Stomach (tissue), 9 donors: ENCODE data around the gene PALD1. TPM values are rescaled to one million over a fixed set of nuclear protein-coding genes. Genes with fewer than 3 reads are reported as not detected.

Experiments used
- DNase-seq, 2 donors: peaks; one replicate each; pipeline versions ENCODE4 v3.0.0 to v3.0.0-alpha.2; 2013 to 2019
- H3K27ac ChIP-seq, 5 donors: fragments of 200-600 bp in 4 of 5; sonication (generic) in 4 of 5; one replicate each; pipeline ENCODE4 v1.5.1; 2013 to 2019; ENCODE audit warnings: mild to moderate bottlenecking in 1 of 5, moderate library complexity in 1 of 5
- H3K27me3 ChIP-seq, 3 donors: fragments of 200-600 bp; sonication (generic); one replicate each; pipeline ENCODE4 v1.5.1; 2017 to 2019; ENCODE audit warnings: mixed run types in 1 of 3
- H3K36me3 ChIP-seq, 4 donors: fragments of 200-600 bp; sonication (generic); 1 replicate in 3 of 4; 2 replicates in 1 of 4; pipeline ENCODE4 v1.5.1; 2016 to 2019
- H3K4me1 ChIP-seq, 4 donors: fragments of 200-600 bp; sonication (generic); one replicate each; pipeline ENCODE4 v1.5.1; 2016 to 2019
- H3K4me3 ChIP-seq, 4 donors: fragments of 200-600 bp; sonication (generic) in 3 of 4; one replicate each; pipeline ENCODE4 v1.5.1; 2016 to 2019; ENCODE audit warnings: mild to moderate bottlenecking in 1 of 4
- H3K9me3 ChIP-seq, 4 donors: fragments of 200-600 bp; sonication (generic); one replicate each; pipeline ENCODE4 v1.5.1; 2016 to 2019
- CTCF ChIP-seq, 7 experiments: fragments of 450-650 bp in 4 of 7; fragments of 200-600 bp in 3 of 7; sonication (generic) in 3 of 7; IDR thresholded peaks; one replicate each; pipeline ENCODE4 v1.5.1; 2016 to 2019; ENCODE audit warnings: antibody characterized with exemption in 7 of 7, control low read depth in 2 of 7, mild to moderate bottlenecking in 1 of 7
- EP300 ChIP-seq: sonication (generic); formaldehyde crosslinking; IDR thresholded peaks from one replicate; pipeline ENCODE4 v1.6.1; 2017; ENCODE audit warnings: antibody characterized with exemption
- POLR2A ChIP-seq, 4 donors: fragments of 450-650 bp; IDR thresholded peaks; one replicate each; pipeline ENCODE4 v1.6.1; 2016; ENCODE audit warnings: antibody characterized with exemption in 4 of 4, control low read depth in 2 of 4, mild to moderate bottlenecking in 1 of 4, moderate library complexity in 1 of 4
- POLR2AphosphoS5 ChIP-seq, 3 donors: sonication (generic); formaldehyde crosslinking; IDR thresholded peaks; one replicate each; pipeline ENCODE4 v1.6.1; 2016; ENCODE audit warnings: antibody characterized with exemption in 3 of 3
- WGBS, 5 donors: extraction: QIAGEN DNeasy Blood & Tissue Kit in 3 of 5; methylation state at CpG; one replicate each; pipeline versions ENCODE4 v1.1.5 to v1.1.7; 2013 to 2018; 5-methylcytosine and 5-hydroxymethylcytosine counted together
- intact Hi-C: fragments of 100-400 bp; cut with DNase I; formaldehyde crosslinking; loops from one replicate; pipeline ENCODE4 v1.15.1; 2023; ENCODE audit warnings: low total_unique reads
- polyA plus RNA-seq, 3 donors: library from polyadenylated mRNA; stranded (reverse); fragments of 200-250 nt; gene quantifications; one replicate each; pipeline ENCODE4 v1.2.3, GENCODE V29; 2013
- total RNA-seq, 5 donors: library from RNA; depleted of rRNA; stranded (reverse); fragments of >200 nt; gene quantifications; one replicate each; pipeline versions ENCODE4 v1.1.0 to v1.2.3, GENCODE V29; 2014 to 2016
- donor health status: healthy with polysubstance abuse.
- donor health status: Bipolar disorder and iron deficiency.
- donor health status: healthy.

Gene PALD1
- total and polyA plus RNA-seq, 8 donors: 2.4 to 25.1 (median 4.0) TPM

- TF ChIP-seq EP300 (no peak), POLR2AphosphoS5 (IDR thresholded peaks at IDR 0.05) (no peak), POLR2A (IDR thresholded peaks at IDR 0.05) (no peak), CTCF (IDR thresholded peaks at IDR 0.05) (no peak)
- Histone ChIP-seq H3K36me3 (no peaks in the 10 kb centered on the region), H3K4me1 (peaks cover 22 to 38% (median 30%) of the 10 kb centered on the region in 4 donors), H3K4me3 (peak overlapping the region; percentile 30 to 41 (median 33)), H3K27me3 (peaks cover 0 to 50% (median 27%) of the 10 kb centered on the region in 3 donors), H3K27ac (peak overlapping the region in 4 of 5 donors; percentile 38 to 85 (median 74)), H3K9me3 (no peaks in the 10 kb centered on the region)
- 38 to 51% (median 45%) methylated on average over 15 to 17 of the region's 17 CpGs for WGBS, 5 donors
- DNase-seq: no peak
- intact Hi-C loops: loop anchor here (10.0 kb wide), 1 partner anchor 297 kb away; no protein-coding TSS in a partner anchor
Observed at GRCh38 chr10:70457759-70458305, 20.7 kb upstream of the PALD1 start.

- Histone ChIP-seq H3K36me3 (no peaks in the 10 kb centered on the region), H3K27me3 (peaks cover 0 to 50% (median 27%) of the 10 kb centered on the region in 3 donors), H3K27ac (peak overlapping the region; percentile 16 to 85 (median 71)), H3K4me1 (peaks cover 22 to 43% (median 34%) of the 10 kb centered on the region in 4 donors), H3K4me3 (peak overlapping the region; percentile 30 to 41 (median 33)), H3K9me3 (no peaks in the 10 kb centered on the region)
- intact Hi-C loops: loop anchor here (10.0 kb wide), 1 partner anchor 296 kb away; no protein-coding TSS in a partner anchor
- 1 to 8% (median 5%) methylated on average over 45 to 62 of the region's 62 CpGs for WGBS, 5 donors
- DNase-seq: peak; percentile 68 to 89
- peak in 2 of 3 donors; percentile 29 to 61 for TF ChIP-seq POLR2AphosphoS5 (IDR thresholded peaks at IDR 0.05)
- TF ChIP-seq POLR2A (IDR thresholded peaks at IDR 0.05): no peak
- no peak for TF ChIP-seq CTCF (IDR thresholded peaks at IDR 0.05)
Observed at GRCh38 chr10:70458329-70459060, 20.1 kb upstream of the PALD1 start.

DNA sequence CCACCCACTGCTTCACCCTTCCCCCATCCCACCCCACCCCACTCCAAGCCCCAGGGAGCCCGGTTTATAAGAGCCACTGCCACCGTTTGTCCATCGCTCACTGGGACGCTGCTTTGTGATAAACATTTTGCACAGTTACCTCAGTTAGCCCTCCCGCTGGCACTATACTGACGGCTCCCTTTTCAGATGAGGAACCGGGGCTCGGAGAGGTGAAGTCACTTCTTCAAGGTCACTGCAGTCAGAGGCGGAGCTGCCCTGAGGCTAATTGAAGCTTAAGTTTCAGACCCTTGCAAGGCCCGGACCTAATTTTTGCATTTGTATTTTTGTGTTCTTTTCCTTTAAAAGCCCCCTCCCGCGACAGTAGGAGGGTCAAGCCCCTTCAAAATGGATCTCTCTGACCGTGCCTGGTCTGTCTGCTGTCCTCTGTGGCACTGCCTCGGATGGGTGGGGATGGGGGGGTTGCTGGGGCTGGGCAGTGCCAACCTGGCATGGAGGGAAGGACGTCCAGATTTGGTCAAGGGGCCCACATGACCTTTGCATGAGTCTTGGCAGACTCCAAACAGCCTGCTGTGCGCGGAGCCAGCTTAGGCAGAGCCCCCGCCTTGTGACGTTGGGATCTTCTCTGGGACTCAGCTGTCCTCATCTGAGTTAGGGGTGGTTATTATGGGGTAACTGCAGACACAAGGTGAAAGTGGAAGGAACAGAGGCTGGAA is 19.4 kb upstream of the PALD1 start:
- intact Hi-C loops: loop anchor here (10.0 kb wide), 1 partner anchor 296 kb away; no protein-coding TSS in a partner anchor
- 21 to 32% (median 25%) methylated on average over 19 of the region's 19 CpGs for WGBS, 5 donors
- no peak for TF ChIP-seq EP300
- no peak for TF ChIP-seq CTCF (IDR thresholded peaks at IDR 0.05)
- TF ChIP-seq POLR2A (IDR thresholded peaks at IDR 0.05): no peak
- no peak for TF ChIP-seq POLR2AphosphoS5 (IDR thresholded peaks at IDR 0.05)
- no peaks in the 10 kb centered on the region for H3K9me3 ChIP-seq
- peak overlapping the region in 2 of 4 donors; percentile 31 to 41 for H3K4me3 ChIP-seq
- peak in 1 of 2 donors; percentile 34 for DNase-seq
- peaks cover 22 to 44% (median 34%) of the 10 kb centered on the region in 4 donors for H3K4me1 ChIP-seq
- H3K27me3 ChIP-seq: peaks cover 0 to 50% (median 27%) of the 10 kb centered on the region in 3 donors
- H3K36me3 ChIP-seq: no peaks in the 10 kb centered on the region
- H3K27ac ChIP-seq: peak overlapping the region in 4 of 5 donors; percentile 38 to 85 (median 74)
